Inferior parietal cortex (tissue), 1 donor: ENCODE data around the gene ZNF778.
"Not testable (repeated sequence)": the region's sequence is repeated elsewhere in the genome, so short reads cannot be mapped to it uniquely, and the experiment has no call there.

Experiments used
- DNase-seq: peaks from one replicate; pipeline ENCODE4 v3.0.0-alpha.2; 2016; ENCODE audit errors: extremely low spot score

ZNF778 gene

GRCh38 chr16:89216315-89217137 lies 977 bp upstream of the ZNF778 start:
- DNase-seq, result peak; percentile 82

GRCh38 chr16:89217138-89217387 lies 440 bp upstream of the ZNF778 start:
- no peak for DNase-seq

- no peak for DNase-seq
Measured at GRCh38 chr16:89219365-89219764, 1.9 kb downstream of the ZNF778 start.

- DNase-seq, result no peak
Measured at GRCh38 chr16:89221604-89222003, 4.1 kb downstream of the ZNF778 start.

- DNase-seq, result no peak
Measured at GRCh38 chr16:89222931-89223330, 5.4 kb downstream of the ZNF778 start.

GRCh38 chr16:89224665-89225064 lies 7.2 kb downstream of the ZNF778 start:
- DNase-seq, result no peak

- no peak for DNase-seq
Measured at GRCh38 chr16:89230255-89230654, 12.8 kb downstream of the ZNF778 start.

GRCh38 chr16:89232107-89232506 lies 14.6 kb downstream of the ZNF778 start:
- no peak for DNase-seq

- DNase-seq, result no peak
Measured at GRCh38 chr16:89233678-89234490, 16.4 kb downstream of the ZNF778 start.

GRCh38 chr16:89237733-89238132 lies 20.2 kb downstream of the ZNF778 start:
- no peak for DNase-seq

- DNase-seq, result peak; percentile 65
Measured at GRCh38 chr16:89241187-89242007, 23.9 kb downstream of the ZNF778 start.

GRCh38 chr16:89242795-89243200 lies 25.3 kb downstream of the ZNF778 start:
- DNase-seq, result no peak

GRCh38 chr16:89243664-89244063 lies 26.2 kb downstream of the ZNF778 start:
- DNase-seq, result no peak

GRCh38 chr16:89244264-89244663 lies 26.8 kb downstream of the ZNF778 start:
- not testable (repeated sequence) for DNase-seq

- DNase-seq, result no peak
Measured at GRCh38 chr16:89244754-89245153, 27.3 kb downstream of the ZNF778 start.

- DNase-seq, result no peak
Measured at GRCh38 chr16:89246383-89246902, 28.9 kb downstream of the ZNF778 start.

- DNase-seq, result peak; percentile 57
Measured at GRCh38 chr16:89246903-89247733, 29.6 kb downstream of the ZNF778 start.

GRCh38 chr16:89247734-89248075 lies 30.2 kb downstream of the ZNF778 start:
- DNase-seq, result not testable (repeated sequence)

- DNase-seq, result no peak
Measured at GRCh38 chr16:89248196-89248982, 30.9 kb downstream of the ZNF778 start.

GRCh38 chr16:89253548-89254287 lies 36.2 kb downstream of the ZNF778 start:
- DNase-seq, result no peak
